Esophagus squamous epithelium (tissue), 4 donors: ENCODE data around the gene DCAF6.

ENCODE experiments used
- CTCF ChIP-seq, 6 experiments: fragments of 450-650 bp in 4 of 6; fragments of 200-600 bp in 2 of 6; sonication (generic) in 2 of 6; IDR thresholded peaks; one replicate each; pipeline ENCODE4 v1.5.1; 2016 to 2019; ENCODE audit warnings: antibody characterized with exemption in 6 of 6, mild to moderate bottlenecking in 4 of 6, moderate library complexity in 4 of 6
- POLR2A ChIP-seq, 4 donors: fragments of 450-650 bp; IDR thresholded peaks; one replicate each; pipeline ENCODE4 v1.6.1; 2017; ENCODE audit warnings: antibody characterized with exemption in 4 of 4, mild to moderate bottlenecking in 4 of 4, moderate library complexity in 3 of 4

- TF ChIP-seq CTCF (IDR thresholded peaks at IDR 0.05) (no peak), POLR2A (IDR thresholded peaks at IDR 0.05) (no peak)
Observed at GRCh38 chr1:167928457-167928852, 8.0 kb upstream of the DCAF6 start.
